OCI-LY7 (cell line): ENCODE results near the gene GTF2B. TPM values are rescaled to one million over a fixed set of nuclear protein-coding genes. Genes with fewer than 3 reads are reported as not detected.
"Not testable (repeated sequence)": the region's sequence is repeated elsewhere in the genome, so short reads cannot be mapped to it uniquely, and the experiment has no call there.

ENCODE experiments used
- BruUV-seq: library from RNA; stranded (reverse); fragments of 400-500 nt; replicated peaks from 2 replicates; lab custom pipeline; 2021; lab: Mats Ljungman, UMichigan
- CTCF ChIA-PET: fragments of 300-600 bp; sonication (Branson Sonifier 250); formaldehyde crosslinking; loops from one replicate; lab custom pipeline; 2022; ENCODE audit warnings: antibody characterized with exemption; ENCODE audit not compliant: unreplicated experiment; lab: Charles Lee
- POLR2A ChIA-PET: fragments of 300-600 bp; sonication (Branson Sonifier 250); formaldehyde crosslinking; loops from one replicate; lab custom pipeline; 2022; ENCODE audit warnings: antibody characterized with exemption; lab: Charles Lee
- DNase-seq: peaks from one replicate; pipeline ENCODE4 v3.0.0-alpha.2; 2015; ENCODE audit warnings: low spot score
- H2AFZ ChIP-seq: fragments of 200-600 bp; sonication (generic), shearing (Covaris generic); 2 replicates; pipeline ENCODE4 v1.6.1; 2014; ENCODE audit warnings: mild to moderate bottlenecking, antibody characterized with exemption, low read length, moderate library complexity
- H3K27ac ChIP-seq: fragments of 200-600 bp; sonication (generic); 2 replicates; pipeline ENCODE4 v1.5.1; 2014; ENCODE audit warnings: mixed run types, low read depth, mild to moderate bottlenecking, moderate library complexity, low read length, inconsistent platforms; ENCODE audit not compliant: poor library complexity, severe bottlenecking
- H3K36me3 ChIP-seq: fragments of 200-600 bp; sonication (generic); 2 replicates; pipeline ENCODE4 v1.6.1; 2014; ENCODE audit warnings: mild to moderate bottlenecking, antibody characterized with exemption, low read length, moderate library complexity, mixed read lengths; ENCODE audit not compliant: insufficient read depth
- H3K4me1 ChIP-seq: fragments of 200-600 bp; sonication (generic); 2 replicates; pipeline ENCODE4 v1.5.1; 2014; ENCODE audit warnings: mild to moderate bottlenecking, low read length; ENCODE audit not compliant: insufficient read depth, poor library complexity, severe bottlenecking
- H3K4me2 ChIP-seq: fragments of 200-600 bp; sonication (generic); 2 replicates; pipeline ENCODE4 v1.6.1; 2014; ENCODE audit warnings: mild to moderate bottlenecking, low read length
- H3K4me3 ChIP-seq: fragments of 200-600 bp; sonication (generic); 2 replicates; pipeline ENCODE4 v1.5.1; 2014; ENCODE audit warnings: mild to moderate bottlenecking, low read depth, low read length; ENCODE audit not compliant: poor library complexity, severe bottlenecking
- H3K79me2 ChIP-seq: fragments of 200-600 bp; sonication (generic); 2 replicates; pipeline ENCODE4 v1.6.1; 2016; ENCODE audit warnings: low read depth, mild to moderate bottlenecking, low read length, moderate library complexity, mixed read lengths; ENCODE audit not compliant: insufficient read depth
- H3K9me2 ChIP-seq: fragments of 200-600 bp; sonication (generic); 2 replicates; pipeline ENCODE4 v1.6.1; 2016; ENCODE audit warnings: mild to moderate bottlenecking, low read length, mixed read lengths; ENCODE audit not compliant: insufficient read depth
- H3K9me3 ChIP-seq: fragments of 200-600 bp; sonication (generic); 2 replicates; pipeline ENCODE4 v1.6.1; 2014; ENCODE audit warnings: mild to moderate bottlenecking, mixed run types, low read length, mixed read lengths
- H4K20me1 ChIP-seq: fragments of 200-600 bp; sonication (generic); 2 replicates; pipeline ENCODE4 v1.6.1; 2014; ENCODE audit warnings: mild to moderate bottlenecking, antibody characterized with exemption, low read length, moderate library complexity, mixed read lengths; ENCODE audit not compliant: insufficient read depth
- CTCF ChIP-seq: fragments of 200-600 bp; sonication (generic); conservative IDR thresholded peaks from 2 replicates; pipeline ENCODE4 v1.5.1; 2014; ENCODE audit warnings: mild to moderate bottlenecking, antibody characterized with exemption, low read length, moderate library complexity, mixed read lengths
- EZH2phosphoT487 ChIP-seq: fragments of 200-600 bp; sonication (generic); IDR thresholded peaks from 2 replicates; pipeline ENCODE4 v1.6.1; 2018; ENCODE audit warnings: low read depth, borderline replicate concordance, mild to moderate bottlenecking, mixed run types, antibody characterized with exemption, low read length, moderate library complexity, mixed read lengths
- intact Hi-C: fragments of 100-400 bp; cut with micrococcal nuclease; formaldehyde crosslinking; loops from one replicate; pipeline ENCODE4 v1.10.0; 2022; ENCODE audit not compliant: unreplicated experiment
- total RNA-seq, 2 experiments: library from RNA; depleted of rRNA in 1 of 2; stranded (reverse); fragments of >200 nt in 1 of 2; shearing (Covaris generic) in 1 of 2; gene quantifications; 2 replicates each; pipeline ENCODE4 v1.2.3, GENCODE V29; 2014 to 2022

Gene GTF2B
- total RNA-seq, 2 experiments from 2014 or later: 28.9 to 40.3 TPM

DNA sequence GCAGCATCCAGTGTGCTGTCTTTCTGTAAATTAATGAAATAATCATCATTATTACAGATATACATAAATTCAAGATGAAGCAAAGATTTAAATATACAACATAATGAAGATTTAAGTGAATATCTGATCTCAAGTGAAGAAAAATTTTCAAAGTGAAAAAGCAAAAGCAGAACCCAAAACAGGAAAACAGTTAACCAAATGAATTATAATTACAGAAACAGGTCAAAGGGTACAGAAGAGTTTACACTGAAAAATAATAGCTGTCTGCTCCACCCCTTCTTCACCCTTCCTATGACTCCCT is 44.8 kb upstream of the GTF2B start:
- no TSS peak for BruUV-seq
- peak; percentile 47; the same call in 1 of the 2 replicates for TF ChIP-seq CTCF
- no peak for TF ChIP-seq EZH2phosphoT487
- DNase-seq: no peak
- Histone ChIP-seq H3K27ac (no peak overlapping the region), H3K4me1 (no peaks in the 10 kb centered on the region), H3K36me3 (peaks cover 58% of the 10 kb centered on the region), H3K4me3 (no peak overlapping the region), H3K9me2 (no peaks in the 10 kb centered on the region), H3K79me2 (no peaks in the 10 kb centered on the region), H4K20me1 (no peaks in the 10 kb centered on the region), H3K9me3 (no peaks in the 10 kb centered on the region), H2AFZ (no peak overlapping the region), H3K4me2 (no peak overlapping the region)
- ChIA-PET CTCF (no interaction called here), POLR2A (interaction anchor here (0.6 kb wide), 1 partner anchor 11 kb away, joined by 3 read pairs; no protein-coding TSS in a partner anchor)
- intact Hi-C loops: no loop called here

- TF ChIP-seq CTCF (peak; percentile 90), EZH2phosphoT487 (no peak)
- no peaks in the 10 kb centered on the region for H4K20me1 ChIP-seq
- no peak overlapping the region for H2AFZ ChIP-seq
- POLR2A ChIA-PET: interaction anchor here (0.6 kb wide), 1 partner anchor 101 kb away, joined by 3 read pairs; no protein-coding TSS in a partner anchor
- CTCF ChIA-PET: no interaction called here
- no peak overlapping the region for H3K4me2 ChIP-seq
- no peak overlapping the region for H3K4me3 ChIP-seq
- peak; percentile 59 for DNase-seq
- peaks cover 53% of the 10 kb centered on the region for H3K36me3 ChIP-seq
- H3K79me2 ChIP-seq: no peaks in the 10 kb centered on the region
- no TSS peak for BruUV-seq
- no peaks in the 10 kb centered on the region for H3K4me1 ChIP-seq
- intact Hi-C loops: no loop called here
- H3K9me2 ChIP-seq: no peaks in the 10 kb centered on the region
- no peak overlapping the region for H3K27ac ChIP-seq
- no peaks in the 10 kb centered on the region for H3K9me3 ChIP-seq
Measured at GRCh38 chr1:88935522-88936222, 44.3 kb upstream of the GTF2B start.

- H3K27ac ChIP-seq, H3K79me2 ChIP-seq, H4K20me1 ChIP-seq, H3K4me3 ChIP-seq, DNase-seq, H3K9me2 ChIP-seq, BruUV-seq, CTCF ChIA-PET, H2AFZ ChIP-seq, H3K9me3 ChIP-seq, H3K4me2 ChIP-seq, intact Hi-C loops, H3K4me1 ChIP-seq, POLR2A ChIA-PET: not testable (repeated sequence)
- H3K36me3 ChIP-seq: peaks cover 27% of the 10 kb centered on the region
Measured at GRCh38 chr1:88930176-88930575, 38.8 kb upstream of the GTF2B start.
